ENCODE results near the gene OSBPL2.

DNA sequence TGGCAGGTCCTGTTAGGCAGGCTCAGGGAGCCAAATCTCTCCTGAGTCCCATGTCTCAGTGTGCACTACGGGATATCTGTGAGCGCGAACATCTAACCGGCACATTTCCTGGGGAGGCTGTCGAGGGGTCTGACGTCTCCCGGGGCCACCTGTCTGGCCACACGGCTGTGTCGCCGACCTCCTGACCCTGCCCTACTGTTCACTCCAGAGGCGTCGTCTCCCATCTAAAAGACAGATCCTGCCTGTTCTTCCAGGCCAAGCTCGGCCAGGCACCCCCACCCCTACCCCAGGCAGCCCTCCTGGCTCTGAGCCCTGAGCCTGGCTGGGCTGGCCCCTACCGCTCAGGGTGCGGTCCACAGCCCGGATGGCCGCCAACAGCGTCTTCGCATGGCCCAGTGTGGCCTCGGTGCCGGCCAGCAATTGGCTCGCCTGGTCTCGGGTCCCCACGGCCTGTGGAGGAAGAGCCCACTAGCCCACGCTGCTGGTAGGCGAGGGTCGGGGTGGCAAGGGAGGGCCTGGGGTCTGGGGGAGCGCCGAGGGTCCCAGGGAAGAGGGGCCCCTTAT is 81.1 kb downstream of the OSBPL2 start:
- TF ChIP-seq, protein P1, sequence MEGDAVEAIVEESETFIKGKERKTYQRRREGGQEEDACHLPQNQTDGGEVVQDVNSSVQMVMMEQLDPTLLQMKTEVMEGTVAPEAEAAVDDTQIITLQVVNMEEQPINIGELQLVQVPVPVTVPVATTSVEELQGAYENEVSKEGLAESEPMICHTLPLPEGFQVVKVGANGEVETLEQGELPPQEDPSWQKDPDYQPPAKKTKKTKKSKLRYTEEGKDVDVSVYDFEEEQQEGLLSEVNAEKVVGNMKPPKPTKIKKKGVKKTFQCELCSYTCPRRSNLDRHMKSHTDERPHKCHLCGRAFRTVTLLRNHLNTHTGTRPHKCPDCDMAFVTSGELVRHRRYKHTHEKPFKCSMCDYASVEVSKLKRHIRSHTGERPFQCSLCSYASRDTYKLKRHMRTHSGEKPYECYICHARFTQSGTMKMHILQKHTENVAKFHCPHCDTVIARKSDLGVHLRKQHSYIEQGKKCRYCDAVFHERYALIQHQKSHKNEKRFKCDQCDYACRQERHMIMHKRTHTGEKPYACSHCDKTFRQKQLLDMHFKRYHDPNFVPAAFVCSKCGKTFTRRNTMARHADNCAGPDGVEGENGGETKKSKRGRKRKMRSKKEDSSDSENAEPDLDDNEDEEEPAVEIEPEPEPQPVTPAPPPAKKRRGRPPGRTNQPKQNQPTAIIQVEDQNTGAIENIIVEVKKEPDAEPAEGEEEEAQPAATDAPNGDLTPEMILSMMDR (IDR thresholded peaks at IDR 0.05), result no peak
- no peak for TF ChIP-seq EZH2 (IDR thresholded peaks at IDR 0.05)

Data from neural progenitor cell (in vitro differentiated cells).